ENCODE data around the gene FAAP100. TPM values are rescaled to one million over a fixed set of nuclear protein-coding genes. Genes with fewer than 3 reads are reported as not detected.

Gene FAAP100
- total RNA-seq, 1 donor from 2014 or later: 16.3 TPM

DNA sequence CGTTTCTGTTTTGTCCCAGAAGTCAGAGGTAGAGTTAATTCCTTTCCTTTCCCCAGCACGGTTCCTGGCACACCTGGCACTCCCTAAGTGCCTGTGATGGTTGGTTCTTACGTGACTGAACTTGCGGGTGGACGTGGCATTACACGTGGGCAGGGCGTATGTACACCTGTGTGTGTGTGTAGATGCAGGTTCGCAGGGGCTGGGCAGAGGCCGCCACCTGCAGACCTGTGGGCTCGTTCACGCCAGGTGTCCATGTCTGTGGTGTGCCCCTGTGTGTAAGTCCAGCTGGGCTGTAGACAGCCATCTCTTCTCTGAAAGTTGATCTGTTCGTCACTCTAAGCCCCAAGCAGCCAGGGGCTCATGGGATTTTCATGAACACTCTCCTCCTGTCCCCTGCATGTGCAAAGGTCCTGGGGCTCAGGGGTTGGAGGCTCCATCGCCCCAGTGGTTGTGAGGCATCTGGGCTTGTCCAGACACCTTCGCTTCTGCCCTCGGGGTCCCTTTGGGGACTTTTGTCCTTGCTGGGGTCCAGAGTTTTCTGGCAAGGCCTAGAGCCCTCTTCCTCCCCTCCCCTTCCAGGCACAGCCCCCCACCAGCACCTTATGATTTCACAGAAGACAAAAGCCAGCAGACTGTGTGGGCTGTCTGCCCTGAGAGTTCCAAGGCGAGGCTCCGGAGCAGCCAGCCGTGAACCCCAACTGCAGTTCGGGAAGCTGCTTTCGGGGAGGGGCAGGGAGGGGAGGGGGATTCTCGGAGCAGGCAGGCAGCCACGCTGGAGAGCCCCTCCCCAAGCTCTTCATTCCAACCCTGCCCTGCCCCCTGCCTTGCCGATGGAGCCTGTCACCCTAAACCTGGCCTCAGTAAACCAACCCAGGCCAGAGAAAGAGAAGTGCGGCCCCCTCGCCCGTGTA lies 29.4 kb downstream of the FAAP100 start:
- ATAC-seq: no peak

DNA sequence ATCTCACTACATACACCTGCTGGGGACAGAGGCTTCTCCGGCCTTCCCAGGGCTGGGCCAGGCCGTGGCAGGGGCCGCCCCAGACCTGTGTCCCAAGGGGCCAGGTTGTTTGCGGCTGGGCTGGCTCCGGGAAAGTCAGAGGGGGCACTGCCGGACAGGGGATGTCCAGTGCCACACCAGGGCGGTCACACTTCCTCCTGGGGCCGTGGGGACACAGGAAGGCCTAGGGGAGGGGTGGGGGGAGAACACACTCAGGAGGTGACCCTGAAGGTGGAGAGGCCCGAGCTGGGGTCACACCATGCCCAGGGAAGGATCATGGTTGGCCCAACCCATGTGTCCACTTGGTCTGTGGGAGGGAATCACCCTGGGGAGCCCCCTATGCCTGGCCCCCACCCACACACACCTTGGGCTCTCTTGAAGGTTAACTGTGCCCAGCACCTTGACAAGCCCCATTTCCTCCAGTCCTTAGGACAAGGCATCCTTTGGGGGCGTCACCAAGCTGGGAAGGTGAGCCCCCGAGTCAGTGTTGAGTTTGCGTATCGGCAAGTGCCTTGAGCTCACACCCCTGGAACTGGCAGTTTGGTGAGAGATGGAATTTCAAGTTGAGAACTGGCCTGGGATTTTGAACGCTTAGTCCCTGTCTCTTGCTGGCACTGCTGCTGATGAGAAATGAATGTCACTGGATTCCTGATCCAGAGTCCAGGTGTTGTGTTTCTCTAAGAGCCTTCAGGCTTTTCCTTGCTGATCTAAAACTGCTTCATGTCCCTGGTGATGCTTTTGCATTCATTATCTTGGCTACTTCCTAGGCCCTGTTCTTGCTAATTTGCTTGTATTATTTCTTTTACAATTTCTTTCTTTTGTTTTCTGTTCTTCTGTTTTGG lies 31.9 kb downstream of the FAAP100 start:
- no peak for ATAC-seq

DNA sequence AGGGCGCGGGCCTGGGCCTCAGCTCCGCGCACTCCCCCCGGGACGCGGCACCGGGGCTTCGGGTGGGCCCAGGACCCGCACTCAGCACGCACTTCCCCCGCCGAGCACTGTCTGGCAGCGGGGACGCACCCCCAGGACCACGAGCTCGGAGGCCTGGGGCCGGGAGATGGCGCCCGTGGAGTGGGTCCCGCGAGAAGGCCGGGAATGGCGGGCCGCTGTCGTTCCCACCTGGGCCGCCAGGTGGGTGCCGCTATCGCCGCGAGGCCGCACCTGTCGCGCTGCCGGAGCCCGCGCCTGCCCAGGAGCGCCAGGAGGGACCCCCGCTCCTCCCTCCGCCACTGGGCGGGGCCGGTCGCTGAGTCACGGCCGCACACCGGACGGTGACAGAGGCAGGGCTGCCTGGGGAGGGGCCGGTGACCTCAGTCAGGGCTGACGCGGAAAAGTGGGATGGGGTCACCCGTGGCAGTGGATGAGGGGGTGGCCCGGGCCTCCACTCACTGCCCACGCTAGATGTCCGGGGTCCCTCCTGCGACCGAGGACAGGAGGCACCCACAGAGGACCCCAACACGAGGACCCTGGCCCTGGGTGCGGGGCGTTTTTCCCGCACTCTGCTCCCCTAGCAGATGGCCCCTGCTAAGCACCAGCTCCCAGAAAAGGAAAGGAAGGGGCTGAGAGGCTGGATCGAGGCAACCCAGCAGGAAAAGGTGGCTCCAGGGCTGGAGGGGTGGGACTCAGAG lies 32.7 kb downstream of the FAAP100 start:
- peak; percentile 65 for ATAC-seq

DNA sequence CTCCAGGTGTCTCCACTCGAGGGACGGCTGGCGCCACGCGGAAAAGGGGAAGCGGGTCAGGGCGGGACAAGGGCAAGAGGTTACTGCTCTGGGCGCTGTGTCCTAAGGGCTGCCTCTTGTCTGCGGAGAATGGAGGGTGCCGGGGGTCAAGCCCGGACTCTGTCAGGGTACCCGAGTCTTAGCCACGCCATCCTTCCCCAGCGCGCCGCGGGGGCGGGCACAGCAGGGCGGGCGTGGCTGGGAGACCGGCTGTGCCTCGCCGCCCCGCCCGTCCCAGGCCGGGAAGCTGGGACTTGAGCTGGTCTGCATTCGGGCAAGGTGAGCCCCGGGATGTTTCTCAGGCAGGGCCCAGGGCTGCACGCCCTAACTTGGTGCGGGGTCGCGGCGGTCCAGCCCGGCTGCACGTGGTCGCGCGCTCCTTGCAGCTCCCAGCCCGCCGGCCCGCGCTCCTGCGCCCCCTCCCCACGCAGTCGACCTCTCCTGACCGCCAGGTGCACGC lies 33.3 kb downstream of the FAAP100 start:
- peak; percentile 41 for ATAC-seq

DNA sequence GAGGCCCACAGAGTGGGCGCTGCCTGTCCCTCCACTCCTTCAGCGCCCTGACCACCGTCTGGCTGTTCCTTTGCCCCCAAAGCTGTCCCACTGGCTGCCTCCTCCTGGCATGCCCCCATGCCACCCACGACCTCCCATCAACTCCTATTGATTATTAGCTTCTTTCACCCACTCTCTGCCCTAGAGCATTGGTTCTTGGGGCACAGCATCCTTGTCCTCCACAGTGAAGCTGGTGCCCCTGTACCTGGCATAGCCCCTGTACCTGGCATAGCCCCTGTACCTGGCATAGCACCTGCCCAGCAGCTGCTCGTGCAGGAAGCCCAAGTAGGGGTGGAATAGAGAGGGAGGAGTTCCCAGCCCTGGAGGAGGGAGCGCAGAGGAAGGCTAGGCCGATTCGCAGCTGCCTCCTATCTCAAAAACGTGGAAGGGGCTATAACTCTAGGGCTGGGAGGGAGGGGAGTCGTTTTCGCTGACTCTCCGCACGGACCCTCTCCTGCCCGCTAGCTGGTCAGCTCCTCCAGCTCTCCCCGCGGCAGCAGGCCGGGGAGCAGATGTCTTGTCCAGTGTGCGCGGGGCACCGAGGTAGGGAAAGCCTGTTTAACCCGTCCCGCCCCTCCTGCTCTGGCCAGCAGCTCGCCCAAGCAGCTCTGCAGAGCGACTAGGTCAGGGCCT lies 33.9 kb downstream of the FAAP100 start:
- peak; percentile 0 for ATAC-seq

DNA sequence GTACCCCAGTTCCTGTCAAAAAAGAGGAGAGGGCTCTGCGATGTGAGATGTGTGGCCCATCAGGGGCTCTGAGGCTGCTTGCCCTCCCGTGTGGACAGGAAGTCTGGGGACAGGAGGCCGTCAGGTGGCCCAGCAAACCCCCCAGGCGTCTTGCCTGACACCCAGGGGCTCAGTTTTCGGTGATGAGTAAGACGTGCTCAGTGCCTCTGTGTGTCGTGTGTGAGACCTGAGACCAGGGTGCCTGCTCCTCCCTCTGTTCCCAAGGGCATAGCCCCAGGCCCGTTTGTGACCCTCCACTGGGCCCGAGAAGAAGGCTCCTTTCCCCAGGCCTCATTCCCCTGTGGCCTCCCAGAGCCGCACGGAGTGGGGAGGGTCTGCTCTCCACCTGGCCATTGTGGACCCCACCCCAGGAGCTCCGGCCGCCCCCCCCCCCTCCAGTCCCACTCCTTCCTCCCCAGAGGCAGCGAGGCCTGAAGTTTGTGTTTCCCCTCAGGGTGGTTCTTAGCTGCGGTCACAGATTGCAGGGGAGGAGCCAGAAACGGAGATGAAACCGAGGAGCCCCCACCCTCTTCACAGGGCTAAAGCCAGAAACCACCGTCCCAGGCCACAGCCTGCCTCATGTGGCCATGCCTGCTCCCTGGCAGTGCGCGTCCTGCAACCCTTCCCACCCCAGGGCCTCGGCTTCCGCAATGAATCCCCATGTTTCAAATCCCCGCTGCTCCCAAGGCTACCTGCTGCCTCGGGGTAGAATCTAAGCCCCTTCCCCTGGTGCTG lies 34.6 kb downstream of the FAAP100 start:
- ATAC-seq: no peak

DNA sequence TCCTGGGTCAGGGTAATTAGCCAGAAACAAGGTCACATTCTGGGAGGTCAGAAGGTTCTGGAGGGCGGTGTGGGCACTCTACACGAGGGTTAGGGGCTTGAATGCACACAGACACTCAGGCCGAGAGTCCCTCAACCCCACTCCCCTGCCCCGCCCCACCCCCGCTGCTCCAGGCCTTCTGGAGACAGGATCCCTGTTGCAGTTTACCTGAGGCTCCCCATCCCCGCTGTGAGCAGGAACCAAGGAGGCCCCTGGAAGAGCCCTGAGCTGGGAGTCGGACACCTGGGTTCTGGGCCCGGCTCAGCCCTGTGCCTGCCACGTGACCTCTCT lies 35.2 kb downstream of the FAAP100 start:
- ATAC-seq: no peak

DNA sequence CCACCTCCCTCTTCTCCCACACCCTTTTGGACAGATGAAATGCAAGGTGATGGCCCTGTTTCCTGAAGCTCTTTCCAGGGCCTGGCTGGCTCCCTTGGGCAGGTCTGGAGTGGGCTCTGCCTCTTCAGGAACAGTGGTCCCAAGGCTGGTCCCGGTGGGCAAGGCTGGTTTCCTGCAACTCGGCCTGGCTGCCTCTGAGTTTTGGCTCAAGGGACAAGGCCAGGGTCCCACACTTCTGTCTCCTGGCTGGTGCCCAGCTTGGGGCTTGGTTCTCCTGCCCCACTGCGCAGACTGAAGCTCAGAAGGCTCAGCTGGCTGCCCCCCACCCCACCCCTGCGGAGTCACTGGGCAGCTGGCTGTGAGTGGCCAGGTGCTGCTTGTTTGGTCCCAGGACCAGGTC lies 35.7 kb downstream of the FAAP100 start:
- no peak for ATAC-seq

DNA sequence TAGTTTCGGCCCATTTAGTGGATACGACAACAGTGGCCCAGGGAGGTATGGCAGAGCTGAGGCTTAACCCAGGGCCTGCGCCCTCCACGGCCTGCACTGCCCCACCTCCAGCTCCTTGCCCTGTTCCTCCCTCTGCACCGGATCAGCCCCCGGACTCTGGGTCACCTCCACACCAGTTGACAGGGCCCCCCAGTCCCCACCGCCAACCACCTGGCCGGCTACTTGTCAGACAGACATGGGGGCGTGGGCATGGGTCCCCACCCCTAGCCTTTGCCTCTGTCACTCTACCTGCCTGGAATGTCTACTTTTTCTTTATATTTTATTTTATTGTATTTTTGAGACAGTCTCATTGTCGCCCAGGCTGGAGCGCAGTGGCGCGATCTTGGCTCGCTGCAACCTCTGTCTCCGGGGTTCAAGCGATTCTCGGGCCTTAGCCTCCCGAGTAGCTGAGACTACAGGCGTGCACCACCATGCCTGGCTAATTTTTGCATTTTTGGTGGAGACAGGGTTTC lies 36.6 kb downstream of the FAAP100 start:
- ATAC-seq: no peak

DNA sequence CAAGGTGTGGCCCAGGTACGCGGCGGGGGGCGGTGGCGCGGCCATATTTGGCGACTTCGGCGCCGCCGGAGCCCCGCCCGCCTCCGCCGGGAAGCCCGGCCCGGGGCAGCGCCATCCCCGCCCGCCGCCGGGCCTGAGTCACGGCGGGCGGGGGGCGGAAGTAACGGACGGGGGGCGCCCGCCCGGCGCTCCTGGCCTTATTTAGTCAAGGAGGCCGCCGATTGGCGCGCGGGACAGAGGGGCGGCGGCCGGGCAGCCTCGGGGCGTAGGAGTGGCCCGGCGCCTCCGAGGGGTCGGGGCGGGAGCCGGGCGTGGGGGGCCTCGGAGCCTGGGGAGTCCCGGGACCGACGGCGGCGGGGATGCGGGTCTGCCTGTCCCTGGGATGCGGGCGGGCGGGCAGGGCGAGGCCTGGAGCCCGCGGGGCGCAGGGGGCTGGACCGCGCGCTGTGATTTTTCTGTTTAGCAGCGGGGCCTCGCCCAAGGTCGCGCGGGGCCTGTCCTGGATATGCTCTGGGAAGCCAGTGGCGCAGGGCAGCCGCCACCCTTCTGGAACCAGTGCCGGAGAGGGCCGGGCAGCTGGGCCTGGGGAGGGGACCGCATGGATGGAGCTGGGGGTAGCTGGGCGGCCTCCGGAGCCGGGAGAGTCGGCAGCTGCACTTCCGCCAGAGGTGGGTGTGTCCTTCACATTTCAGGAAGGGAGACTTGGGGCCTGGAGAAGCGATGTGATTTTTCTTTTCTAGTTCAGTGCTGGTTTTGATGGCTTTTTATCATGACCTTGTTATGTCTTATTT lies 37.2 kb downstream of the FAAP100 start:
- ATAC-seq: peak; percentile 47

DNA sequence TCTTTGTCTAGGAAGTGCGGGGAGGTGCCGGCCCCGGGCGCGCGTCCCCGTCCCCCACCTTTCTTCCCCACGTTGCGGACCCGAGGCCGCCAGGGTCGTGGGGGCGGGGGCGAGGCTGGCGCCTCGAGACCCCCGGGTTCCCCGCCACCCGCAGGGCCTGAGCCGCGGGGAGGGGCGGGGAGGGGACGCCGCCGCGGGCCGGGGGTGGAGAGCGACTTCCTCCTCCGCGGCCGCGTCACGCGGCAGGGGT lies 37.7 kb downstream of the FAAP100 start:
- no peak for ATAC-seq

DNA sequence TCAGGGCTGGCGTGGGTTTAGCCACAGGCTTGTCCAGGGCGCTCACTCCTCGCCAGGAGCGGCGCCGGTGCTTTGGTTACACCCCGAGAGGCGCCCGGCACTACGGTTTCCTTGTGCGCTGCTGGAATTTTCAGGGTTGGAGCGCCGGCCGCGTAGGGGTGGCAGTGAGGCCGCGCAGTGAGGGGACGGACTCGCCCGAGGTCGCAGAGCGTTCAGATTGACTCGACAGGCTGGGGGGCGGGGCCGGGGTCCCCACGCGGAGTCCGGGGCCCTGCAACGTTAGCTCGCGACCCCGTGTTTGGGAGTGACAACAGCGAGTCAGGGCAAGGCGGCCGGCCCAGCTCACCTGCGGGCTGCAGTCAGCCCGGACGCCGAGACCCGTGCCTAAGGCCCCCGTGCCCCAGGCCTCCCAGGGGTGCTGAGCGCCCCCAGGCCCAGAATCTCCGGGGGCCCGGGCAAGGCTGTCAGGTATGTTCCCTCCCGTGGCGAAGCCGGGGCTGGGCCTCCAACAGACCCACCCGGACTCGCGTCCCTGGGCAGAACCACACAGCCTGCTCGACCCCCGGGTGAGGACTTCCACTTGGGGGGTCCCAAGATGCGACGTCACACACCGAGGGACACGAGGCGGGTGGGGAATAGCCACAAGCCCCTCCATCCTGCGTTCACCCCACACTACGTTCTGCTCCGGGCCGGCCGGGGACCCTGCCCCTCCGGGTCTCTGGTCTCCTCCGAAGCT lies 38.2 kb downstream of the FAAP100 start:
- peak; percentile 2 for ATAC-seq

DNA sequence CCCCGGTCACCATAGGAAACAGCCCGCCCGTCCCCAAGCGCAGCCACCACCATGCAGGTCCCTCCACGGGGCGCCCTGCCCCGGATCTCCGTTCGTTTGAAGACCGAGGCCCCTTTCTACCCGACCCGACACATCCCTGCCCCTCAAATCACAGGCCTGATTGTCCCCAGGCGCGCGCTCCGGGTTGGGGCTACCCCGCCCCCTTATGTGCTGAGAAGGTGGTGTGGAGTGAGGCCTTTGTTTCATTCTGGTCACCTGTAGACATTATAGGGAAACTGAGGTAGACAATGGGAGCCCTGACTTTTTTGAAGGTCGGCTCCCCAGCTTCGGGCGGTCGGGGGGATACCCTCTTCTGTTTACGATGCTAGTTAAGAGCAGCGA lies 38.8 kb downstream of the FAAP100 start:
- ATAC-seq: peak; percentile 1

DNA sequence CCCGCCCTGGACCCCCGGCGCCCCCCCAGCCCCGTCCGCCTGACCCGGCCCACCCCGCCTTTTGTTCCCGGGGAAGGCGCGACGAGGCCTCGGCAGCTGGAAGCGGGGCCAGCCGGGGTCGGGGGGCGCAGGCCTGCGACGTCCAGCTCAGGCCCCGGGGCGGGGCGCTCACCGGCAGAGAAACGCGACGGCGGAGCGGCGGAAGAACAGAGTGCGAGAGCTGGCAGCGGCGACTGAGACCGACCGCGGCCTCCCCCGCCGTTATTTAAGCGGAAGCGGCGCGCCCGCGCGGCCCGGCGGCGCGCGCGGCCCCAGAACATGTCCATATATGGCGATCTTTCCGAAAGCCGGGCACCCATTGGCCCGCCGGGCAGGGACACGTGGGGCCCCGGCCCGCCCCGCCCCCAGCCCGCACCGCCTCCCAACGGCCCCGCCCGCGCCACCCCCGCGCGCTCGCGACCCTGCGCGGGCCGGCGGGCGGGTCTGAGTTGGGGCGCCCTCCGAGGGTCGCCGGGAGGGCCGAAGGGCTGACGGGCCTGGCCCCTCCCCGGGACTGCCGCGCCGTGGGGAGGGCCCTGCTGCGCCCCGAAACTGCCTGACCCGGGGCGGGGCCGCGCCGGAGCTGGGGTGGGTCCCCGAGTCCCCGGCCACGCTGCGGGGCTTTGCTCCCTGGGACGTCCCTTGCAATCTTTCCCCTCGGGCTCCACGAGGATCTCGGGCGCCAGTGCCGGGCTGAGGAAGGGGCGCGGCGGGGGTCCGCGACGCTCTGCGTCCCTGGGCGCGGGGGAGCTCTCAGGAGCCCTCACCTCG lies 39.4 kb downstream of the FAAP100 start, which contains the start of gene ACTG1:
Gene ACTG1, minus strand, starts transcription at position 238 of the 810 bp plus-strand sequence. CDS start 445 bp downstream, outside the sequence.
- ATAC-seq: peak; percentile 59

DNA sequence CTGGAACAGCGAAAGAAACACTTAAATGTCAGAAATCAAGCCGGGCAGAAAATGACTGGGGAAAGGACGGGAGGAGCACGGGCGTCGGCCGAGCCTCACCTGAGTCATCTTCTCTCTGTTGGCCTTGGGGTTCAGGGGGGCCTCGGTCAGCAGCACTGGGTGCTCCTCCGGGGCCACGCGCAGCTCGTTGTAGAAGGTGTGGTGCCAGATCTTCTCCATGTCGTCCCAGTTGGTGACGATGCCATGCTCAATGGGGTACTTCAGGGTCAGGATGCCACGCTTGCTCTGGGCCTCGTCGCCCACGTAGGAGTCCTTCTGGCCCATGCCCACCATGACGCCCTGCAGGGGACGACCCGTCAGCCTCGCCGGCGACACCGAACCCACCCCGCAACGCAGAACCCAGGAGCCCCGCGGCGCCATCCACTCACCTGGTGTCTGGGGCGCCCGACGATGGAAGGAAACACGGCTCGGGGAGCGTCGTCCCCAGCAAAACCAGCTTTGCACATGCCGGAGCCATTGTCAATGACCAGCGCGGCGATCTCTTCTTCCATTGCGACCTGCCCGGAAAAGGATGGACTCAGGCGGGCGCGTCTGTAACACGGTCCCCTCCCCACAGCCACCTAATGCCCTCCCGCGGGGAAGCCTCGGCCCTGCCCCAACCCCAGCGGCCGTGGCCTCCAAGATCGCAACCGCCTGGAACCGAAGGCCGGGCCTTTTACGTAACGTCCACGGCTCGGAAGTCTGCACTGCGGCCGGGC lies 40.2 kb downstream of the FAAP100 start:
- no peak for ATAC-seq

DNA sequence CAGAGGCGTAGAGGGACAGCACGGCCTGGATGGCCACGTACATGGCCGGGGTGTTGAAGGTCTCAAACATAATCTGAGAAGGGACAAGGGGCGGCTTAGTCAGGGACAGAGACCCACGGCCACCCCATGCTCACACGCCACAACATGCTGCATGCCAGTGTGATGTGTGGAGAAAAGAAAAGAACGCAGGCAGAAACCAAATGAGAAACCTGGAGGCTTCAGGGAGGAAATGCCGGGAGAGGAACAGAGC lies 40.7 kb downstream of the FAAP100 start:
- ATAC-seq: no peak

DNA sequence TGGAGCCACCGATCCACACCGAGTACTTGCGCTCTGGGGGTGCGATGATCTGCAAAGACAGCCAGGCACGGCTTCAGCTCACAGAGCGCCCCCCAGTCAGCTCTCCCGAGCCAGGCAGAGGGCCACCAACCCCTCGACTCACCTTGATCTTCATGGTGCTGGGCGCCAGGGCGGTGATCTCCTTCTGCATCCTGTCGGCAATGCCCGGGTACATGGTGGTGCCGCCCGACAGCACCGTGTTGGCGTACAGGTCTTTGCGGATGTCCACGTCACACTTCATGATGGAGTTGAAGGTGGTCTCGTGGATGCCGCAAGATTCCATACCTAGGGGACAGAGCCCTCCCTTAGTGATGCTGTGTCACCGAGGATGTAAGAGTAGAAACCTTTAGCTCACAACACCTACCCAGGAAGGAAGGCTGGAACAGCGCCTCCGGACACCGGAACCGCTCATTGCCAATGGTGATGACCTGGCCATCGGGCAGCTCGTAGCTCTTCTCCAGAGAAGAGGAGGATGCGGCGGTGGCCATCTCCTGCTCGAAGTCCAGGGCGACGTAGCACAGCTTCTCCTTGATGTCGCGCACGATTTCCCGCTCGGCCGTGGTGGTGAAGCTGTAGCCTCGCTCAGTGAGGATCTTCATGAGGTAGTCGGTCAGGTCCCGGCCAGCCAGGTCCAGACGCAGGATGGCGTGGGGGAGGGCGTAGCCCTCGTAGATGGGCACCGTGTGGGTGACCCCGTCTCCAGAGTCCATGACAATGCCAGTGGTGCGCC lies 41.2 kb downstream of the FAAP100 start:
- no peak for ATAC-seq

All from esophagus mucosa (tissue), 1 donor.